ENCODE measurements around the gene KCNQ1. TPM values are rescaled to one million over a fixed set of nuclear protein-coding genes. Genes with fewer than 3 reads are reported as not detected.
A peak's percentile ranks its signal among the peaks of the same experiment; 100 is the strongest.

KCNQ1 gene
- total and polyA plus RNA-seq, 2 donors = 6.3 to 9.1 TPM

DNA sequence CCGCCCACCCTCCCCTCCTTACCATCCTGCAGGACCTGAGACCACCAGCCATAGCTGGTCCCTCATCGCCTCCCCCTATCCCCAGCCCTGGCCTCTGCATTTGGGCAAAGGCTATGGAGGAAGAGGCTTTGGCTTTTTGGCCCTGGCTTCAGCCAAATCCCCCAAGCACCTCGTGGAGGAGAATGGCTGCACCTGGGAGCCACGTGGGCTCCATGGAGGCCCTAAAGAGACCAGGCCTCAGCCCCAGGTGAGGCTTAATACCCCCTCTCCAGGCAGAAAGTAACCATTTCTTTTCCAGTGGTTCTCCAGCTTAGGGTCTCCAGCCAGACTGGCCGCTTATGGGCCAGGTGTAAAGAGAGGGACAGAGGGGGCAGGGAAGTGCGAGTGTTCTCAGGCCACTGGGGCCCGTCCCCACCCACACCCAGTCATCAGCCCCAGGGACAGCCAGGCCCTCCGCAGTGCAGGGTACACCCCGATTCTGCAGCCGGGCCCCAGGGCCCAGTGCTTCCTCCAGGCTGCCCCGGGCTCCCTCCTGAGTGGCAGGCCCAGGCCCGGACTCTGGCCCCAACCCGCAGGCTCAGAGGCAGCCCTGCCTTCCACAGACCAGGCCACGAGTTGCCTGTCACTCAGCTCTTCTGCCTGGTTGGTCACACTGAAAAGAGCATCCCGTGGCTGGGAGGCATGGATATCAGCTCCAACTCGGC lies 414.3 kb downstream of the KCNQ1 start:
- Histone ChIP-seq H3K4me3 (ENCODE audit: low read depth, low read length) (no peak overlapping the region), H3K4me1 (ENCODE audit: insufficient read depth) (no peaks in the 10 kb centered on the region), H3K27ac (ENCODE audit: low read depth) (no peak overlapping the region), H3K36me3 (ENCODE audit: insufficient read depth) (no peaks in the 10 kb centered on the region)
- DNase-seq (ENCODE audit: extremely low spot score) = no peak
- WGBS = 88% methylated on average over 16 of the region's 16 CpGs

DNA sequence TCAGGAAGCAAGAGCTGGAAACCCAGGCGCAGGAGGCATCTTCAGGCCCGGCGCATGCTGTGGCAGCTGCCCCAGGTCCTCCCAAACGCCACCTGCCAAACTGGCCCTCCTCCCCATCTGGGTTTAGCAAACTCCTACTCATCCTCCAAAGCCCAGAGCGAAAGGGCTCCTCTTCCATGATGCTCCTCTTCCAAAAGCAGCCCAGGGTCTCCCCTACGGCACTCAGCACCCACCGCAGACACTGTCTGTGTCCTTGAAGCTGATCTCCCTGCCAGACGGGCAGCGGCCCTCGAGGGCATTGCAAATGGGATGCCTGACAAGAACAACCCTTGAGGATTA lies 414.9 kb downstream of the KCNQ1 start:
- WGBS = 97% methylated on average over 10 of the region's 10 CpGs
- no peak for DNase-seq (ENCODE audit: extremely low spot score)
- no peaks in the 10 kb centered on the region for H3K36me3 ChIP-seq (ENCODE audit: insufficient read depth)
- H3K27ac ChIP-seq (ENCODE audit: low read depth) = no peak overlapping the region
- H3K4me3 ChIP-seq (ENCODE audit: low read depth, low read length) = no peak overlapping the region
- no peaks in the 10 kb centered on the region for H3K4me1 ChIP-seq (ENCODE audit: insufficient read depth)

DNA sequence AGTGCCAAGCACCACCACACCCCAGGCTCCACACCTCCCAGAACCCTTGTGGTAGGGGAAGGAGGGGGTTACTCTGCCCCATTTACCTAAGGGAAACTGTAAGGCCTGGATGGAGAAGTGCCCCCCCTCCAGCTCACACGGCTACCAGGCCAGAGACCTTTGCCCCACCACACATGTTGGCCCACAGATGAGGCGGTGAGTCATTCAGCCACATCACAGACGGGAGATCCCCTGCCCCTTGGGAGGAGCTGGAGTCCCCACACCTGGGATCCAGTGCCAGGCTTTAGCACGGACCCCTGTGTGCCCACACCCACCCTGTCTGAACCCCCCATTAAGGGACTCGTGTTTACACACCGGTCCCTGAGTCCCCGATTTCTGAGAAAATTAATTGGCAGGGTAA lies 415.8 kb downstream of the KCNQ1 start:
- WGBS = 81% methylated on average over 7 of the region's 7 CpGs
- no peaks in the 10 kb centered on the region for H3K36me3 ChIP-seq (ENCODE audit: insufficient read depth)
- DNase-seq (ENCODE audit: extremely low spot score) = no peak

DNA sequence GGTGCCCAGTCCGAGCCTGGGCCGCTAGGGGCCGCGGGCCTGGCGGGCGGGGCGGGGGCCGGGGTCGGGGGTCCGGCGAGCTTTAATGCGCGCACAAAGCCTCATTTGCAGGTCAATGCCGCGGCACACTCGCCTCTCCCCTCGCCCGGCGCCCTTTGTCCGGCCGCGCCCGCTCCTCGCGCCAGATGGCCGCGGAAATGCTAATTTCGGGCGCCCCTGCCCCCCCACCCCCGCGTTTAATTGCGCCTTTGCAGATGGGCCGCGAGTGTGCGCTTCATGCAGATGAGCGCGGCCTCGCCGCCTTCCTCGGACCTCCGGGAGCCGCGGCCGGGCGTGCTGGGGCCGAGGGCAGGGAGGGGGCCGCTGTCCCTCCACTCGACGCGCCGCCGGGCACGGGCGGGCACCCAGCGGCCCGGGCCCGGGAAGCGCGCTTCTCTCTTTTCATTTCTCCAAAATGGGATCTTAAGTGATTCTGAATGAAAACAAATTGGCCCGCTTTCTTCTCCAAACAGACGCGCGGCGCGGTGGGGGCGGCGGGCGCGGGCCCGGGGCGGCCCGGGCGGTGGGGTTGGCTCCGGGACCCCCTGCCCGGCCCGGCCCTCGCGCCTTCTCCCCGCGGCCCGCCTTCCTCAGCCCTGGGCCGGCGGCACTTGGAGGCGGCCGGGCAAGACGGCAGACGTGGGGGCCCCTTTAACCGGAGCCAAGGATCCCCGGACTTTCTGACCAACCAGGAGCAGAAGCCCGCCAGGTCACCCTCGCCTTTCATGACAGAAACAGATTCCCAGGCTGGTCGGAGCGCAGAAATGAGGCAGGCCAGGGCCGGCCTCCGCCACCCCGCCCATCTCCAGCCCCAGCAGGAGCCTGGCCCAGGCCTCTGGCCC lies 417.8 kb downstream of the KCNQ1 start:
- 16% methylated on average over 95 of the region's 96 CpGs for WGBS
- Histone ChIP-seq H3K36me3 (ENCODE audit: insufficient read depth) (no peaks in the 10 kb centered on the region), H3K4me3 (ENCODE audit: low read depth, low read length) (peak overlapping the region; percentile 23), H3K4me1 (ENCODE audit: insufficient read depth) (no peaks in the 10 kb centered on the region), H3K27ac (ENCODE audit: low read depth) (no peak overlapping the region)
- DNase-seq (ENCODE audit: extremely low spot score) = no peak

More for the DNA sequence above, 415.8 kb downstream of the KCNQ1 start:
- Histone ChIP-seq H3K4me1 (ENCODE audit: insufficient read depth) (no peaks in the 10 kb centered on the region), H3K4me3 (ENCODE audit: low read depth, low read length) (no peak overlapping the region), H3K27ac (ENCODE audit: low read depth) (no peak overlapping the region)

DNA sequence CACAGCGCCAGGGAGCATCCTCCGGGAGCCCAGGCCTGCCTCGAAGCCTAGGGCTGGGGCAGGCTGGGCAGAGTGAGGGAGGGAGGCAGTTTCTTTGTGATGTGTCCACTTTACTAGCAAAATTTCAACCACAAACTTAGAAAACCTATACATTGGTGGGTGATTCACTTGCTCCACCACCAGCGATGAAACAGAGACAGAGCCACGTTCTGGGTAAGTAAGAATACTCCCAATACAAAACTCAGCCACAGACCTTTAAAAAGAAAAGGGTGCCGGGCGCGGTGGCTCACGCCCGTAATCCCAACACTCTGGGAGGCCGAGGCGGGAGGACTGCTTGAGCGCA lies 418.4 kb downstream of the KCNQ1 start:
- Histone ChIP-seq H3K4me3 (ENCODE audit: low read depth, low read length) (no peak overlapping the region), H3K4me1 (ENCODE audit: insufficient read depth) (no peaks in the 10 kb centered on the region), H3K36me3 (ENCODE audit: insufficient read depth) (no peaks in the 10 kb centered on the region), H3K27ac (ENCODE audit: low read depth) (no peak overlapping the region)
- 83% methylated on average over 13 of the region's 13 CpGs for WGBS
- DNase-seq (ENCODE audit: extremely low spot score) = no peak

DNA sequence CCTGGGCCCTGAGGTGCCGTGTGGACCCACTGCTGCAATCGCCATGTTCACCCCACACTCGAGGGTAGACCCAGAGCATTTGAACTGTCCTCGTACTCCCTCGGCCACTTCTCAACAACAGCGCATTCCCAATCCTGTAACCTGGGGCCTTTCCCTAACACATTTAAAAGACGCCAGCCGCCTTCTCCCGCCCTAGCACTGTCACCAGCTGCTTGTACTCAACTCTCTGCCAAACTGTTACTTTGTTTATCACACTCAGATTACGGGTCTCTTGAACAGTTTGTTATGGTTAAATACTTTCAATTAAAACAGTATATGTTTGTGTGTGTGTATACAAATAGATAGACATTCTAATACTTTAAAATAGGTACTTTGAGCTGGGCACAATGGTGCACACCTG lies 420.1 kb downstream of the KCNQ1 start:
- H3K4me1 ChIP-seq (ENCODE audit: insufficient read depth) = no peaks in the 10 kb centered on the region
- H3K4me3 ChIP-seq (ENCODE audit: low read depth, low read length) = no peak overlapping the region
- no peak for DNase-seq (ENCODE audit: extremely low spot score)
- H3K27ac ChIP-seq (ENCODE audit: low read depth) = no peak overlapping the region
- no peaks in the 10 kb centered on the region for H3K36me3 ChIP-seq (ENCODE audit: insufficient read depth)
- WGBS = 78% methylated on average over 10 of the region's 10 CpGs

DNA sequence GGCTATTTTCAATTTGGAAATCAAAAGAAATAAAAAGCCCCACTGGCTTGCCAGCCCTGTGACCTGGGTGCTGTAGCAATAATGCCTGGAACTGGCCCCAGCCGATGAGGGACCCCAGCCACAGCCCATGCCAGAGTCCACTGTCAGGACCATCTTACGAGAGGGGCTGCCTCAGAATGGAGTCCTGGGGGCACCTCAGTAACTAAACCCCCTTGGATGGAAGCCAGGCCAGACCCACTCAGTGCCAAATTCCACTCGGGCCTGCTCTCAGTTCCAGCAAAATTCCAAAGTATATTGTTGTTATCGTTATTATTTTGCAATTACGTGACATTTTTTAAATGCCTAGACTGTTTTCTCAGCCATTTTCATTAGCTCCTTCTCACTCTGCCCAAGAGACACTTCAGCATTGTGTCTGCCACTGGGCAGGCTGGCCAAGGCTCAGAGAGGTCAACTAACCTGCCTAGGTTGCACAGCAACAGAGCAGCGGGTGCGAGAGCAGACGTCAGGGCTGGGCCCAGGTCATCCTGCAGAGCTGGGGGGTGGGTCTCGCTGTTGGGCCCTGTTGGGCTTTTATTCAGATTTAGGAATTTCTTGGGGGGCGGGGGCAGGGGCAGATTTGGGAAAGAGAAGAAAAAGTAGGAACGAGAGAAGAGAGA lies 421.2 kb downstream of the KCNQ1 start:
- Histone ChIP-seq H3K4me3 (ENCODE audit: low read depth, low read length) (no peak overlapping the region), H3K27ac (ENCODE audit: low read depth) (no peak overlapping the region), H3K36me3 (ENCODE audit: insufficient read depth) (no peaks in the 10 kb centered on the region), H3K4me1 (ENCODE audit: insufficient read depth) (no peaks in the 10 kb centered on the region)
- WGBS = 91% methylated on average over 11 of the region's 11 CpGs
- DNase-seq (ENCODE audit: extremely low spot score) = no peak

DNA sequence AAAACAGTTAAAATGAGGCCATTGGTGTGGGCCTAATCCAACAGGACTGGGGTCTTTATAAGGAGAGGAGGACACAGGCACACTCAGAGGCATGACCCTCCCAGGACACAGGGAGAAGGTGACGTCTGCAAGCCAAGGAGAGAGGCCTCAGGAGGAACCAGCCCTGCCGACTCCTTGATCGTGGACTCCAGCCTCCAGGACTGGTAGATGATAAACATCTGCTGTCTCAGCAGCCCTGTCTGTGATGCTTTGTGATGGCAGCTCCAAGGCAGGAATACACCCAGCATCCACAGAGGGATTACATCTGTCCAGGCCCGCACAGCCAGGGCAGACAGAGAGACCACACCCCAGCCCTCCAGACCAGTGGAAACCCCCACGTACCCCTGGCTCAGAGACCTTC lies 422.3 kb downstream of the KCNQ1 start:
- 88% methylated on average over 5 of the region's 5 CpGs for WGBS
- Histone ChIP-seq H3K4me1 (ENCODE audit: insufficient read depth) (no peaks in the 10 kb centered on the region), H3K27ac (ENCODE audit: low read depth) (no peak overlapping the region), H3K4me3 (ENCODE audit: low read depth, low read length) (no peak overlapping the region), H3K36me3 (ENCODE audit: insufficient read depth) (no peaks in the 10 kb centered on the region)
- DNase-seq (ENCODE audit: extremely low spot score) = no peak

DNA sequence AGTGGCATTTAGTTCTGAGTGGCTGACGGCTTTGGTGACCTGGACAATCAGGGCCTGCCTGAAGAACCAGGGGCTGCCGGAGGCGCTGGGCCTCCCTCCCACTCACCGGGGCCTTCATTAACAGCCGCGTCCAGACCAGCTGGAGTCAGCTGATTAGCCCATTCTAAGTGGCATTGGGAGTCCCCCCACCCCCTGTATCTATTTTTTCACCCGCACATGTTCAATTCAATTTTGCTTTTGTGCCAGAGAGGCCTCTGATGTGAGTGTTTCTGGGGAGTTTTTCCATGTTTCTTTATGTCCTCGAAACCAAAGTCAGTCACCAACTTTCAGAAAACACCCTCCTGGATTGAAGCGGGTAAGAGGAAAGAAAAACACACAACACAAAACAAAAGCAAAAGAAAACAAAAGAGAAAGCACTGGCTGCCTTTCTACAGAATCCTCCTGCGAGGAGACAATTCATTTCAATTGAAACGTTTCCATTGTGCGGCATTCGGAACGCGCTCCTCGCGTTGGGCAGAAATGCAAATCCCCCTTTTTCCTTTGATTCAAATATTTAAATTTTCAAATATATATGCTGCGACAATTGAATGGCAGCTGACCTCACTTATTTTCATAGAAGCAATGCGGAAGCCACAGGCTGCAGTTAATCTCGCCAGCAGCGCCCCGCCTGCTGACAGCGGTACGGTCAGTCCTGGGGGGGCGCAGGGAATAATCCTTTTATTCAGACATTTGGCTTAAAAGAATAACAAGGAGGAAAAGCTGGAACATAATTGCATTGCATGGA lies 423.1 kb downstream of the KCNQ1 start:
- WGBS = 81% methylated on average over 25 of the region's 25 CpGs
- Histone ChIP-seq H3K36me3 (ENCODE audit: insufficient read depth) (no peaks in the 10 kb centered on the region), H3K4me3 (ENCODE audit: low read depth, low read length) (no peak overlapping the region), H3K4me1 (ENCODE audit: insufficient read depth) (no peaks in the 10 kb centered on the region), H3K27ac (ENCODE audit: low read depth) (no peak overlapping the region)
- no peak for DNase-seq (ENCODE audit: extremely low spot score)

DNA sequence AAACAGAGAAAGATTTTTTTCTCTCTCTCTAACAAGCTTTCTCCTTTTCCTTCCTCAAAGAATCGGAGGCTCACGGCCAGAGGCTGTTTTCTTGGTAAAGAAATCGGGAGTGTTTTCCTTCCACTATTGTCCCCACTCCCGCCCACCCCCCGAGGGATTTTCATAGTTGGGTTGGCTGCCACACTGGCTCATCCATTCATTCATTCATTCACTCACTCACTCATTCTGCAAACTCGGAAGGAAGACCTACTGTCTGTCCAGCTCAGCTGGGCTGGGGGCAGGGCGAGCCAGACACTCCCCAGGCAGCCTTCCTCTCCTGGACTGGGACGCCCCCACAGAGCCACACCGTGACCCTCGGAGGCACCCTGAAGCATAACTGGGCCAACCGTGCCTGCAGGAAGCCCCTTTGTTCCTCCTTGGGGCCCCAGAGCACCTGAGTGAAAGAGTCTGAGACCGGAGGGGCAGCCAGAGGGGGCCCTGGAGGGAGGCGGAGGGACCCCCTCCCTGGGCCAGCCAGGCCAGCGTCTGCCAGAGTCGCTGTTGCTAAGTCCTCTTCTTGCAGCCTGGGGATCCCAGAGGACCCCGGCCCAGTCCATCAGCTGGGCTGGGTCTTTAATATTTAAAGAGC lies 423.8 kb downstream of the KCNQ1 start:
- 38% methylated on average over 16 of the region's 16 CpGs for WGBS
- no peak for DNase-seq (ENCODE audit: extremely low spot score)
- no peaks in the 10 kb centered on the region for H3K4me1 ChIP-seq (ENCODE audit: insufficient read depth)
- H3K27ac ChIP-seq (ENCODE audit: low read depth) = no peak overlapping the region
- H3K36me3 ChIP-seq (ENCODE audit: insufficient read depth) = no peaks in the 10 kb centered on the region
- H3K4me3 ChIP-seq (ENCODE audit: low read depth, low read length) = no peak overlapping the region

DNA sequence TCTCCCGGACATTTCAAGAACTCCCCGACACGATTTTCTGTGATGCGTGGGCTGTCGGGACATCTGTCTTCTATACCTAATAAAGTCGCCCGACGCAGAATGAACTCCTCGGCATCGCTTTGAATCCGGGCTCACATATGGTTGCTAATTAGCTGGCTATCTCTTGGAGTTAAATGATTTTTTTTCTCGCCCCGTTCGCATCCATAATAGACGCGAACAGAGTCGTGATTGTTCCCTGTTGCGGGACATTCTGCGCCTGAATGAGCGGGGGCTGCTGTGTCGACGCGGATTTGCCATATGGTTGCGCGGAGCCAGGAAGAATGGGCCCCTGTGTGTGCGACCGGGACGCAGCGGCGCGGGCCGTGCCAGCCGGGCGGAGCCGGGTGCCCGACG lies 424.3 kb downstream of the KCNQ1 start:
- no peak for DNase-seq (ENCODE audit: extremely low spot score)
- no peak overlapping the region for H3K27ac ChIP-seq (ENCODE audit: low read depth)
- no peak overlapping the region for H3K4me3 ChIP-seq (ENCODE audit: low read depth, low read length)
- no peaks in the 10 kb centered on the region for H3K36me3 ChIP-seq (ENCODE audit: insufficient read depth)
- H3K4me1 ChIP-seq (ENCODE audit: insufficient read depth) = no peaks in the 10 kb centered on the region
- 29% methylated on average over 37 of the region's 37 CpGs for WGBS

DNA sequence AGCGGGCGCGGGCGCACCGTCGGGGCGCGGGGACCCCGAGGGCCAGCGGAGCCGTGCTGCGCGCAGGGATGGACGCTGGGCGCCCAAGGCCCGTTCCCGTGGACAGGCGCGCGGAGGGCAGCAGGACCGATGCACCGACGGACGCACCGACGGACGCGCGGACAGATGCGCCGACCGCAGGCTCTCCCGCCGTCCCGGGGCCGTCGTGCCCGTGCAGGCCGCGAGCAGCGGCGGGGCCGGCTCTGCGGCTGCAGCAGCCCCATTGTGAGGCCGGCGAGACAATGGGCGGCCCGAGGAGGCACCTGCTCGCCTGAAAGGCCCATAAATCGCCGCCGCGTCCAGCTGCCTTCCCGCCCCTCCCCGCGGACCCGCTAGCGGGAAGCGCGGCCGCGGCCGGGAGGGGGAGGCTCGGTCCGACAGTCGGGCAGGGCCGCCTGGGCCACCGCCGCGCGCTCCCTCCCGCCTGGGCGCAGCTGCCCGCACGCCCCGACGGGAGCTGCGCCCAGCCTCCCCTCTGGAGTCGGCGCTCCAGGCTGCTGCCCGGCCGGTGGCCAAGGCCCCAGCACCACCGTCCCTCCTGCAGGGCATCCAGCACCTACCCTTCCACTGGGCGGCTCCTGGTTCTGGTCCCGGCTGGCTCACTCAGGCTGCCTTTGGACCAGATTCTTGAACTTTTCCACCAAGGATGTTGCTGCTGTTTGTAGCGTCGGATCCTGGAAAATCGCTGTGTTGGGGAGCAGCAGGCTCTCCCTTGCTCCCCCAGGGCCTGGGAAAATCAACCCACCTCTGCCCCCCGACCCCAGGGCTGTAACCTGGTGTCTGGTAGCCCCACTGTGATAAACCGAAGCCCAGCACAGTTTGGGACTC lies 425.0 kb downstream of the KCNQ1 start:
- no peaks in the 10 kb centered on the region for H3K36me3 ChIP-seq (ENCODE audit: insufficient read depth)
- DNase-seq (ENCODE audit: extremely low spot score) = no peak
- 25% methylated on average over 90 of the region's 90 CpGs for WGBS
- H3K4me1 ChIP-seq (ENCODE audit: insufficient read depth) = no peaks in the 10 kb centered on the region
- no peak overlapping the region for H3K4me3 ChIP-seq (ENCODE audit: low read depth, low read length)
- H3K27ac ChIP-seq (ENCODE audit: low read depth) = no peak overlapping the region

Data from urinary bladder (tissue), 4 donors.